Glomerular visceral epithelial cell (primary cell): ENCODE data around the gene NTN5.

Experiments used
- DNase-seq: peaks from one replicate; pipeline ENCODE4 v3.0.0-alpha.2; 2016; ENCODE audit errors: extremely low spot score

NTN5 gene

DNA sequence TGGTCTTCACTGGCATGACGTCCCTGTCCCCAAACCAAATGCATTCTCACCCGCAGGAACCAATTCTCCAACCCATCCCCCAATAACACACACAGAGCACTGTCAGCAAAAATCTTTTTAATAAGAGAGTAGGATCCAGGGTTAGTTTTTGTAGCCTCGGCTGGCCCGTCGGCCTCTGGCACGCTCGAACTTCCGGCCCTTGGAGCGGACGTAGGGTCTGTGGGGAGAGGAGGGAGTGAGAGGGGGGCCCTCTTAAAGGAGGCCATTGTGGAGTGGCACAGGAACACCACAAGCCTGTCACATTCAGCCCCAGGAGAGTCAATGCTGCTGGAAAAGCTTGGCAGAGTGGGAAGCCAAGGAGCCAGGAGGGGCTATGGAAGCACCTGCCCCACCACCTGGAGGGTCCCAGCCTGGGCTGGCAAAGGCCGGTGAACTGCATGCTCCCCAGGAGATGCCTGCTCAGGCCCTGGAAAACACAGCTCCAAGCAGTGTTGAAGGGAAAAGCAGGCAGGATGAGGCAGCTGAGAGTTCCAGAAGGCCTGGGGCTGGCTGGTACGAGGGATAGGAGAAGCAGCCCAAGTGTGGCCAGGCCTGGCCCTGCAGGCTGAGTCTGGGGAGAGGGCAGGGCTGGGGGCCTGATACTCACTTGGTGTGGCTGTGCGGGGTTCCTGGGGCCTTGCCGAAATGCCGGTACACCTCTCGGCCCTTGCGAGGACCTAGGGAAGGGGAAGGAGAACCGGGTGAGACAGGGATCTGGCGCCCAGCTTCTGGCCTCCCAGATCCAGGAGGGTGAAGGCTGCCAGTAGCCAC is 57.4 kb downstream of the NTN5 start:
- no peak for DNase-seq

DNA sequence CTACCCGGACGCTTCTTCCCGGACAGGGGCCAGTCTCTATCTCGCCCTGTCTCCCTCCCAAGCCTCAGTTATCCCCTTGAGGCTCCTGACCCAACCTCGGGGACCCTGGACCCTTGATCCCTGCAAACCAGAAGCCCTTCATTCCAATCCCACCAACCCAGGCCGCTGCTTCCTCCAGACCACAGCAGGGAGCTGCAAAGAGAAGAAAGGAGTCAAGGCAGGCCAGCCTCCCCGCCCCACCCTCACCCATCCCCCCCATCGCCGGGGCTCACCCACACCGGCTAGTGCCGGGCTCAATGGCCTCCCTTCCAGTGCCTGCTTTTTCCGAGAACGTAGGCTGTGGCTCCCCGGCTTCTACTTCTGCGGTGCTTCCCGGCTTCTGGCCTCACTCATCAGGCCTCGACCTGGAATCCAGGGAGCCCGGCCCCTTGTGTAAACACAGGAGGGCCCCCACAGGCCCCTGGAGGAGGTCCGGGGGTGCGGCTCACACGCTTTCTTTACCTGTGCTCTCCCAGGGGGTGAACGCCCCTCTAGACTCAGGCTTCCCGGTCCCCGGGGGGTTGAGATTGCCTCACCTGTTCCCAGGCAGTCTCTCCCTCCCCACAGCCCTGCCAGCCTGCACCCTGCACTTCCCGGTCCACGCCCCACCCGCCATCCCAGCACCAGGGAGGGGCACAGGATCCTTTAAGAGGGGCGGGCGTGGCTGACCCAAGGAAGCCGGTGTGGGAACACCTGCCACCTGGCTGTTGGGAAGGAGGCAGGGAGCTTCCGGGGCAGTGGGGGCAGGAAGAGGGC is 58.2 kb downstream of the NTN5 start, which contains the start of gene FAM83E:
FAM83E (minus strand) TSS at position 641 of the 795 bp plus-strand sequence. CDS start 1,704 bp downstream, outside the sequence.
- no peak for DNase-seq

DNA sequence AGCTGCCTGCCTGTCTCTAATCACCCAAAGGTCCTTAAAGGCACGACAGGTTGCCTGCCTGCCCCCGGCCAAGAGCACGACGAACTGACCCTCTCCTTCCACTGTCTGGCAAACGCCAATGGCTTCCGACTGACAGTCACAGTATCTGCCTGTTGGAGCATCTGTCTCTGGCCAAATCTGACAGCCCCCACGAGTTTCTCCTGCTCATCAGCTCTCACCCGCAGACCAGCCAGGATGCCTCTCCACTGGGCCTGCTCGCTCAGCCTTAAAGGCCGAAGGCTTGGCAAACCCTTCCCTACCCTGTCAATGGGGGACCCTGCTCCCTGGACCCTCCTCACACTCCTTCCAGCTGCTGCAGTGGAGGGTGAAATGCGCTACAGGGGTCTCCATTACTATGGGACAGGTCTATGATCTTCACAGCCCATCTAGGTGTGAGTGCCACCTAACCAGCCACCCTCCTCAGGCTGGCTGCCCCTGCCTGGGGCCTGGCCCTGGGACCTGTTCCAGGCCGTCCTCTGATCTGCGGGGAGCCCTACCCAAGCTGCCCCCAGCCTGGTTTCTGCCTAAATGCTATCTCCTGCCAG is 58.9 kb downstream of the NTN5 start:
- DNase-seq: no peak

DNA sequence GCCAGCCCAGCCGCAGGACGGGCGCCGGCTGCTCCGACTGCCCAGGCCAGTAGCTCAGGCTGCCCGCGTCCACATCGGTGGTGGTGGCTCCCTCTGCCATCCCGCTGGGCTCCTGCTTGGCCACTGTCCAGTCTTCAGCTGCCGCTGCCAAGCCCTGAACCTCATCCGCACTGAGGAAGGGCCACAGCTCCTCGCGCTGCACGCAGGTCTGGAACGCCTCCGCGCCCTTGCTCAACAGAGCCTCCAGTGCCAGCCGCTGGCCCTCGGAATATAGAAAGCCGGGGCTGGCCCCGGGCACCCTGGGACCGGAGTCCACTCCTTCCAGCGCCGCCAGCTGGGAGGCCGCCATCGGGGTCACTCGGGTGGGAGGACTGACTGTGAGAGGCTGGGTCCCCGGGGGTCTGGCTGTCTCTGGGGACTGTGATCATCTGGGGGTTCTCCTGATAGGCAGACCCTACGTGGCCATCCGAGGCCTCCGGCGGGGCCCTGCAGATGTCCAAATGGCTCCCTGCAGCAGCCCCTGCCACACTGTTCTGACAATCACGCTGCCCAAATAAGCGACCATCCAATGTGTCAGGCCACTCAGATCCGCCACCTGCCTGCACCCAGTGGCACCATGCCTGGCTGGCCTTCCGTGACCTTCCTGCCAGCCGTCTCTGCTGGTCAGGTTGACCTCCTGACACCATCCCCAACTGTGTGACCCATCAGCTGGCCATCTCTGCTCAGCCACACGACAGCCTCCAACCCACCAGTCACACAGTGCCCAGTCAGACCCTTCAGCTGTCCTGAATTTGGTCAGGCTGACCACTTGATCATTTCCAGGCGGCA is 59.6 kb downstream of the NTN5 start:
- no peak for DNase-seq

DNA sequence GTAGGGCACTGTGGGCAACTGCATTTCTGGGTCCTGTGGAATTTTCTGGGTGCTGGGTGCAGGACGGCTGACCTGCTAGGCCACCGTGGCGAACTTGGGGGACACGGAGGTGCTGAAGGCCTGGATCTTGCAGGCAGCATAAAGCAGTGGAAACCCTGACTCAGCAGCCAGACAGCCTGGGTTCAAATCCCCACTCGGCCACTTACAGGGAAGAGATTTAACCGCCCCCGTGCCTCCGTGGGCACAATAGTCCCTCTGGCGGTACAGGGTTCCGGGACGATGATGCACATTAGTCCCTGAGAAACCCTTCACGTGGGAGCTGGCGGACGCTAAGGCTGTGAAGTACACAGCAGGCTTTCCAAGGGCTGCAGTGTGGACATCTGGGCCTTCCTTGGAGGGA is 60.9 kb downstream of the NTN5 start:
- DNase-seq: no peak
